Thyroid gland (tissue), 4 donors: ENCODE results near the gene MTCL1.

ENCODE experiments used
- POLR2A ChIP-seq, 2 donors: fragments of 450-650 bp; IDR thresholded peaks; one replicate each; pipeline ENCODE4 v1.6.1; 2017; ENCODE audit warnings: antibody characterized with exemption in 2 of 2, mild to moderate bottlenecking in 2 of 2, moderate library complexity in 1 of 2
- TF ChIP-seq, protein P1 (sequence below), 6 experiments: fragments of 200-600 bp in 3 of 6; fragments of 450-650 bp in 3 of 6; sonication (generic) in 3 of 6; IDR thresholded peaks; one replicate each; pipeline ENCODE4 v1.5.1; 2016 to 2019; ENCODE audit warnings: antibody characterized with exemption in 6 of 6, mild to moderate bottlenecking in 2 of 6, inconsistent platforms in 1 of 6, moderate library complexity in 1 of 6

DNA sequence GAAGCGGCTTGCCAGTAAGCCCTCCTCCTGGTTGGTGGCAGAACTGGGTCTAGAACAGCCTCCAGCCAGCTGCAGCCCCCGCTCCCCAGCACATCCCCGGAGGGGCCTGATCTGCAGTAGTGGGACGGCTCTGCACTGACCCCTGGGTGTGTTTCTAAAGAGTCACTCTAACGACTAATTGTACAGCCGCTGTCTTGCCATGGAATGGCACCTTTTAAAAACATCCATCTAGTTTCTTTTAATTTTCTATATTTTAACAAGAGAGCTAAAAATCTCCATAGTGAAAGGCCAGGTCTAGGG is 82.0 kb downstream of the MTCL1 start:
- TF ChIP-seq, protein P1, sequence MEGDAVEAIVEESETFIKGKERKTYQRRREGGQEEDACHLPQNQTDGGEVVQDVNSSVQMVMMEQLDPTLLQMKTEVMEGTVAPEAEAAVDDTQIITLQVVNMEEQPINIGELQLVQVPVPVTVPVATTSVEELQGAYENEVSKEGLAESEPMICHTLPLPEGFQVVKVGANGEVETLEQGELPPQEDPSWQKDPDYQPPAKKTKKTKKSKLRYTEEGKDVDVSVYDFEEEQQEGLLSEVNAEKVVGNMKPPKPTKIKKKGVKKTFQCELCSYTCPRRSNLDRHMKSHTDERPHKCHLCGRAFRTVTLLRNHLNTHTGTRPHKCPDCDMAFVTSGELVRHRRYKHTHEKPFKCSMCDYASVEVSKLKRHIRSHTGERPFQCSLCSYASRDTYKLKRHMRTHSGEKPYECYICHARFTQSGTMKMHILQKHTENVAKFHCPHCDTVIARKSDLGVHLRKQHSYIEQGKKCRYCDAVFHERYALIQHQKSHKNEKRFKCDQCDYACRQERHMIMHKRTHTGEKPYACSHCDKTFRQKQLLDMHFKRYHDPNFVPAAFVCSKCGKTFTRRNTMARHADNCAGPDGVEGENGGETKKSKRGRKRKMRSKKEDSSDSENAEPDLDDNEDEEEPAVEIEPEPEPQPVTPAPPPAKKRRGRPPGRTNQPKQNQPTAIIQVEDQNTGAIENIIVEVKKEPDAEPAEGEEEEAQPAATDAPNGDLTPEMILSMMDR (IDR thresholded peaks at IDR 0.05), result no peak
- no peak for TF ChIP-seq POLR2A (IDR thresholded peaks at IDR 0.05)
